HepG2 (cell line): Measurements from ENCODE around the gene SYMPK. TPM values are rescaled to one million over a fixed set of nuclear protein-coding genes. Genes with fewer than 3 reads are reported as not detected.

Source experiments
- ATAC-seq: fragments of 200-7000 bp; cut with Tn5 transposase; 3 replicates; pipeline ENCODE4 v1.9.1; 2020; ENCODE audit warnings: mild to moderate bottlenecking, moderate library complexity
- BruUV-seq: library from RNA; stranded (reverse); fragments of 400-500 nt; replicated peaks from 2 replicates; lab custom pipeline; 2021; lab: Mats Ljungman, UMichigan
- CTCF ChIA-PET: fragments of 300-600 bp; formaldehyde crosslinking; extraction: SDS; loops from one replicate; lab custom pipeline; 2021; ENCODE audit warnings: low total read pairs, inconsistent platforms, low intra/inter-chr PET ratio; lab: Yijun Ruan, JAX
- POLR2A ChIA-PET: fragments of 350-600 bp; sonication (Branson Sonifier 250); formaldehyde crosslinking; loops from one replicate; lab custom pipeline; 2020; ENCODE audit warnings: antibody characterized with exemption, inconsistent platforms; lab: Yijun Ruan, JAX
- DNase-seq: peaks from one replicate; pipeline ENCODE4 v3.0.0-alpha.2; 2015; ENCODE audit warnings: low spot score
- FAIRE-seq: peaks from 3 replicates; lab custom pipeline; 2011; peaks lifted over from hg19 to GRCh38; lab: Jason Lieb, UNC
- H2AFZ ChIP-seq: one replicate; pipeline ENCODE4 v1.6.1; 2011; ENCODE audit warnings: low read length, inconsistent platforms
- H3K27ac ChIP-seq: fragments of 300-600 bp; 3 replicates; pipeline ENCODE4 v1.8.0; 2011; ENCODE audit warnings: mixed run types, mild to moderate bottlenecking, mixed read lengths, low read length, inconsistent platforms; ENCODE audit not compliant: insufficient read depth; ENCODE audit errors: extremely low read length
- H3K27me3 ChIP-seq, 2 experiments: fragments of 200-600 bp in 1 of 2; 2 replicates in 1 of 2; 3 replicates in 1 of 2; pipeline versions ENCODE4 v1.6.0 to v1.8.0; 2011; ENCODE audit warnings: low read length in 2 of 2, mild to moderate bottlenecking in 2 of 2, moderate library complexity in 2 of 2, inconsistent platforms in 1 of 2; ENCODE audit not compliant: insufficient read depth in 2 of 2, control insufficient read depth in 1 of 2
- H3K36me3 ChIP-seq, 2 experiments: fragments of 200-600 bp in 1 of 2; replicated peaks in 1 of 2; 2 replicates in 1 of 2; 3 replicates in 1 of 2; pipeline versions ENCODE4 v1.5.1 to v1.8.0; 2011; ENCODE audit warnings: low read length in 2 of 2, inconsistent platforms in 1 of 2; ENCODE audit not compliant: insufficient read depth in 2 of 2, control insufficient read depth in 1 of 2
- H3K4me1 ChIP-seq: 2 replicates; pipeline ENCODE4 v1.5.1; 2012; ENCODE audit warnings: low read length, inconsistent platforms; ENCODE audit not compliant: insufficient read depth
- H3K4me2 ChIP-seq: 2 replicates; pipeline ENCODE4 v1.6.0; 2011; ENCODE audit warnings: low read depth, low read length, inconsistent platforms
- H3K4me3 ChIP-seq, 3 experiments: fragments of 200-600 bp in 1 of 3; sonication (generic), shearing (Covaris generic) in 1 of 3; replicated peaks in 1 of 3; 2 replicates each; pipeline ENCODE4 v1.5.1; 2011 to 2016; ENCODE audit warnings: low read length in 3 of 3, inconsistent platforms in 2 of 3, low read depth in 2 of 3, mild to moderate bottlenecking in 2 of 3, control low read depth in 1 of 3, mixed read lengths in 1 of 3; ENCODE audit not compliant: insufficient read depth in 1 of 3
- H3K79me2 ChIP-seq: one replicate; pipeline ENCODE4 v1.6.1; 2011; ENCODE audit warnings: low read length, inconsistent platforms; ENCODE audit not compliant: insufficient read depth
- H3K9ac ChIP-seq: 2 replicates; pipeline ENCODE4 v1.6.0; 2011; ENCODE audit warnings: mild to moderate bottlenecking, low read depth, low read length, inconsistent platforms; ENCODE audit not compliant: insufficient read depth
- H3K9me3 ChIP-seq: 2 replicates; pipeline ENCODE4 v1.5.1; 2012; ENCODE audit warnings: mild to moderate bottlenecking, low read length
- H4K20me1 ChIP-seq: 2 replicates; pipeline ENCODE4 v1.6.0; 2011; ENCODE audit warnings: inconsistent platforms, mild to moderate bottlenecking, low read length, moderate library complexity; ENCODE audit not compliant: insufficient read depth
- ARNT2 ChIP-seq: sonication (generic); formaldehyde crosslinking; IDR thresholded peaks from 2 replicates; pipeline ENCODE4 v1.8.0; 2022; ENCODE audit warnings: mild to moderate bottlenecking, low read depth, missing genetic modification reagents, moderate library complexity
- ESRRA ChIP-seq: sonication (generic); formaldehyde crosslinking; IDR thresholded peaks from 2 replicates; pipeline ENCODE4 v1.5.1; 2020; ENCODE audit warnings: mild to moderate bottlenecking, low read depth, missing genetic modification reagents
- FOXP1 ChIP-seq, 2 experiments: fragments of 450-650 bp in 1 of 2; IDR thresholded peaks; 2 replicates each; pipeline ENCODE4 v1.6.1; 2017 to 2018; ENCODE audit warnings: antibody characterized with exemption in 1 of 2
- MAFK ChIP-seq, 2 experiments: IDR thresholded peaks in 1 of 2; conservative IDR thresholded peaks in 1 of 2; 2 replicates each; pipeline ENCODE4 v1.6.1; 2011; ENCODE audit warnings: improper control_type of control experiment in 2 of 2, low read length in 2 of 2
- MEF2D ChIP-seq: sonication (generic); formaldehyde crosslinking; IDR thresholded peaks from 2 replicates; pipeline ENCODE4 v1.5.1; 2020; ENCODE audit warnings: mild to moderate bottlenecking, missing genetic modification reagents
- NFE2L1 ChIP-seq: sonication (generic); formaldehyde crosslinking; IDR thresholded peaks from 2 replicates; pipeline ENCODE4 v1.4.0; 2020; ENCODE audit warnings: missing genetic modification reagents, mild to moderate bottlenecking, borderline replicate concordance
- NR2F6 ChIP-seq, 2 experiments: IDR thresholded peaks; 2 replicates each; pipeline ENCODE4 v1.6.1; 2016; ENCODE audit warnings: antibody characterized with exemption in 1 of 2, mild to moderate bottlenecking in 1 of 2
- PAF1 ChIP-seq: IDR thresholded peaks from 2 replicates; pipeline ENCODE4 v1.6.1; 2016; ENCODE audit warnings: missing genetic modification reagents, missing compliant biosample characterization
- POGZ ChIP-seq: sonication (generic); formaldehyde crosslinking; IDR thresholded peaks from 2 replicates; pipeline ENCODE4 v1.4.0; 2020; ENCODE audit warnings: mild to moderate bottlenecking, missing genetic modification reagents
- POLR2A ChIP-seq, 2 experiments: IDR thresholded peaks; 2 replicates each; pipeline ENCODE4 v1.6.1; 2011; ENCODE audit warnings: low read depth in 2 of 2, low read length in 2 of 2, mild to moderate bottlenecking in 1 of 2, moderate library complexity in 1 of 2; ENCODE audit not compliant: insufficient read depth in 1 of 2
- RELA ChIP-seq: sonication (generic); formaldehyde crosslinking; IDR thresholded peaks from 2 replicates; pipeline ENCODE4 v1.4.0; 2020; ENCODE audit warnings: missing genetic modification reagents
- SALL1 ChIP-seq: sonication (generic); formaldehyde crosslinking; IDR thresholded peaks from 2 replicates; pipeline ENCODE4 v1.8.0; 2022; ENCODE audit warnings: mild to moderate bottlenecking, missing genetic modification reagents
- SUZ12 ChIP-seq: fragments of 150-350 bp; IDR thresholded peaks from 2 replicates; pipeline ENCODE4 v1.6.1; 2014; ENCODE audit warnings: low read depth, low read length
- TMF1 ChIP-seq: sonication (generic); formaldehyde crosslinking; IDR thresholded peaks from 2 replicates; pipeline ENCODE4 v1.8.1; 2022; ENCODE audit warnings: low read depth, missing genetic modification reagents
- ZBTB3 ChIP-seq: sonication (generic); formaldehyde crosslinking; IDR thresholded peaks from 2 replicates; pipeline ENCODE4 v1.4.0; 2020; ENCODE audit warnings: low read depth, mild to moderate bottlenecking, moderate library complexity, missing genetic modification reagents, borderline replicate concordance
- ZFP90 ChIP-seq: sonication (generic); formaldehyde crosslinking; IDR thresholded peaks from 2 replicates; pipeline ENCODE4 v1.8.0; 2022; ENCODE audit warnings: missing genetic modification reagents, mild to moderate bottlenecking, inconsistent platforms, borderline replicate concordance
- ZFY ChIP-seq: sonication (generic); formaldehyde crosslinking; IDR thresholded peaks from 2 replicates; pipeline ENCODE4 v1.4.0; 2020; ENCODE audit warnings: missing genetic modification reagents
- ZNF530 ChIP-seq: sonication (generic); formaldehyde crosslinking; IDR thresholded peaks from 2 replicates; pipeline ENCODE4 v1.5.0; 2020; ENCODE audit warnings: low read depth, mild to moderate bottlenecking, missing genetic modification reagents
- ZNF792 ChIP-seq: IDR thresholded peaks from 2 replicates; pipeline ENCODE4 v1.6.1; 2016
- ZSCAN21 ChIP-seq: sonication (generic); formaldehyde crosslinking; IDR thresholded peaks from 2 replicates; pipeline ENCODE4 v1.8.0; 2022; ENCODE audit warnings: mild to moderate bottlenecking, missing genetic modification reagents, moderate library complexity, borderline replicate concordance
- ZSCAN25 ChIP-seq: sonication (generic); formaldehyde crosslinking; IDR thresholded peaks from 2 replicates; pipeline ENCODE4 v1.8.0; 2022; ENCODE audit warnings: mild to moderate bottlenecking, missing genetic modification reagents
- WGBS: methylation state at CpG from one replicate; pipeline ENCODE4 v1.1.6; 2017; ENCODE audit warnings: low lambda C conversion rate; 5-methylcytosine and 5-hydroxymethylcytosine counted together
- in situ Hi-C: cut with HindIII; loops from 2 replicates; pipeline ENCODE4 v1.10.0; 2017; ENCODE audit warnings: low pct_unique_long_range_greater_than_20kb; ENCODE audit not compliant: extremely low pct_ligation_motif_present
- intact Hi-C: fragments of 100-400 bp; cut with micrococcal nuclease; formaldehyde crosslinking; loops from one replicate; pipeline ENCODE4 v1.10.0; 2022; ENCODE audit not compliant: unreplicated experiment
- polyA plus RNA-seq, 8 experiments: library from polyadenylated mRNA; depleted of rRNA in 3 of 8; stranded (reverse) in 7 of 8; unstranded in 1 of 8; fragments of >200 nt; fragmentation: Illumina TruSeq in 4 of 8; extraction: Trizol in 4 of 8; gene quantifications; 2 replicates each; pipeline versions ENCODE4 v1.2.1 to v1.2.3, GENCODE V29; 2011 to 2016; ENCODE audit warnings: low read depth in 4 of 8, missing spikeins in 1 of 8, mixed read lengths in 1 of 8; ENCODE audit not compliant: insufficient read depth in 1 of 8
- total RNA-seq, 5 experiments: library from RNA; depleted of rRNA; stranded (reverse); fragments of >200 nt; fragmentation: Illumina TruSeq; extraction: Trizol; gene quantifications; 2 replicates each; pipeline ENCODE4 v1.2.3, GENCODE V29; 2016; ENCODE audit warnings: low read depth in 1 of 5

The SYMPK gene
- total and polyA plus RNA-seq, 2 of the 13 experiments (the other 11 are each of a cell fraction or from before 2014, with no cell fraction given), result 21.9 to 55.7 TPM

- TF ChIP-seq POLR2A (IDR thresholded peaks at IDR 0.05; ENCODE audit: insufficient read depth in 1 of 2, low read depth in 2 of 2, low read length in 2 of 2), result 0 out of 4 replicates have a peak, but pooled peaks of 1 of the 2 experiments have one; percentile 10
- TF ChIP-seq ZBTB3 (CRISPR knock-in tag), result no peak
- no TSS peak for BruUV-seq
These were observed 10.0 kb downstream of the SYMPK start for GRCh38 chr19:45852983-45853382.

GRCh38 chr19:45852145-45852750, 10.7 kb downstream of the SYMPK start:
- no peak for DNase-seq
- peaks cover 32 to 64% of the 10 kb centered on the region in 2 experiments for H3K36me3 ChIP-seq

More at GRCh38 chr19:45852983-45853382, 10.0 kb downstream of the SYMPK start:
- no peak overlapping the region for H3K27ac ChIP-seq
- H3K4me1 ChIP-seq, result no peaks in the 10 kb centered on the region
- WGBS, result 92% methylated on average over 3 of the region's 7 CpGs
- no peak for DNase-seq
- H3K4me3 ChIP-seq, result no peak overlapping the region
- no peaks in the 10 kb centered on the region for H4K20me1 ChIP-seq
- no peaks in the 10 kb centered on the region for H3K27me3 ChIP-seq
- CTCF ChIA-PET, result no interaction called here
- no peak overlapping the region for H3K4me2 ChIP-seq
- intact Hi-C loops (no loop called here), in situ Hi-C loops (no loop called here)
- peaks cover 4% of the 10 kb centered on the region for H3K79me2 ChIP-seq
- POLR2A ChIA-PET, result no interaction called here
- H3K9ac ChIP-seq, result no peak overlapping the region
- H3K9me3 ChIP-seq, result no peaks in the 10 kb centered on the region
- no peak for ATAC-seq
- FAIRE-seq, result no peak
- peaks cover 28 to 57% of the 10 kb centered on the region in 2 experiments for H3K36me3 ChIP-seq
- no peak overlapping the region for H2AFZ ChIP-seq

More at GRCh38 chr19:45852145-45852750, 10.7 kb downstream of the SYMPK start:
- CTCF ChIA-PET, result no interaction called here
- no peak for TF ChIP-seq MAFK (conservative IDR thresholded peaks at IDR 0.05 in 1 of 2, IDR thresholded peaks at IDR 0.05 in 1 of 2; ENCODE audit: low read length in 2 of 2)
- TF ChIP-seq ZFP90 (CRISPR knock-in tag), result no peak
- TF ChIP-seq FOXP1 (IDR thresholded peaks at IDR 0.05), result no peak
- TF ChIP-seq FOXP1 (CRISPR knock-in tag; IDR thresholded peaks at IDR 0.05), result no peak
- no peak for TF ChIP-seq ESRRA (CRISPR knock-in tag)
- TF ChIP-seq SUZ12, result no peak
- no peak for TF ChIP-seq TMF1 (CRISPR knock-in tag)
- TF ChIP-seq RELA (CRISPR knock-in tag), result no peak
- TF ChIP-seq ZNF792 (CRISPR knock-in tag), result no peak
- no peak for TF ChIP-seq MEF2D
- no peak for TF ChIP-seq NR2F6 (IDR thresholded peaks at IDR 0.05)
- TF ChIP-seq NR2F6 (CRISPR knock-in tag; IDR thresholded peaks at IDR 0.05), result no peak
- TF ChIP-seq ZNF530 (CRISPR knock-in tag), result no peak
- TF ChIP-seq NFE2L1 (CRISPR knock-in tag), result no peak
- no peak for TF ChIP-seq PAF1 (CRISPR knock-in tag)
- TF ChIP-seq ZSCAN21 (CRISPR knock-in tag), result no peak
- TF ChIP-seq ZFY (CRISPR knock-in tag), result no peak
- no peak for TF ChIP-seq ZSCAN25 (CRISPR knock-in tag)
- TF ChIP-seq ARNT2 (CRISPR knock-in tag), result no peak
- TF ChIP-seq SALL1, result no peak
- TF ChIP-seq POGZ, result no peak
- Histone ChIP-seq H3K4me2 (no peak overlapping the region), H3K27ac (no peak overlapping the region), H3K27me3 (no peaks in the 10 kb centered on the region), H3K4me3 (no peak overlapping the region), H2AFZ (no peak overlapping the region), H3K9ac (no peak overlapping the region), H3K4me1 (no peaks in the 10 kb centered on the region), H4K20me1 (no peaks in the 10 kb centered on the region), H3K79me2 (peaks cover 3% of the 10 kb centered on the region), H3K9me3 (no peaks in the 10 kb centered on the region)
- FAIRE-seq (no peak), ATAC-seq (no peak)
- intact Hi-C loops, result no loop called here
- BruUV-seq, result no TSS peak
- WGBS, result 95% methylated on average over 9 of the region's 10 CpGs
- in situ Hi-C loops, result no loop called here
- POLR2A ChIA-PET, result interaction anchor here (1.2 kb wide), 1 partner anchor 9 kb away, joined by 3 read pairs; no protein-coding TSS in a partner anchor
